ENCODE results near the gene RMC1.

DNA sequence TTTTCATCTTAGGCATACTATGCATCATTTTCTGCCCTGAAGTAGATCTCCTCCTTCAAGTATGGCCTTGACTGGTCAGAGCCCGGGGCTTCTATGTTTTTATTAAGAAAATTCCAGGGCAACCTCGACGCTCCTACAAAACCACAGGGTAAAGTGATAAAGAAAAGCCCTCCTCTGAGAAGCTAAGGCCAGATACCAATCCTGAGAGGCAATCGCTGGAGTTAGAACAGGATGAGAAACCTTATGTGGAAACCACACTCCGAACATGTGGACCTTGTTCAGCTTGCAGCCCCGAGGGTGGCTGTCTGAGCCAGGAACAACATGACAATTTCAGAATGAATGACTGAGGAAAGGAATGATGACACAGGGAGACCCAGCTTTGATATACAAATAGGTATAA, 35.6 kb downstream of the RMC1 start:
- TF ChIP-seq, protein P1, sequence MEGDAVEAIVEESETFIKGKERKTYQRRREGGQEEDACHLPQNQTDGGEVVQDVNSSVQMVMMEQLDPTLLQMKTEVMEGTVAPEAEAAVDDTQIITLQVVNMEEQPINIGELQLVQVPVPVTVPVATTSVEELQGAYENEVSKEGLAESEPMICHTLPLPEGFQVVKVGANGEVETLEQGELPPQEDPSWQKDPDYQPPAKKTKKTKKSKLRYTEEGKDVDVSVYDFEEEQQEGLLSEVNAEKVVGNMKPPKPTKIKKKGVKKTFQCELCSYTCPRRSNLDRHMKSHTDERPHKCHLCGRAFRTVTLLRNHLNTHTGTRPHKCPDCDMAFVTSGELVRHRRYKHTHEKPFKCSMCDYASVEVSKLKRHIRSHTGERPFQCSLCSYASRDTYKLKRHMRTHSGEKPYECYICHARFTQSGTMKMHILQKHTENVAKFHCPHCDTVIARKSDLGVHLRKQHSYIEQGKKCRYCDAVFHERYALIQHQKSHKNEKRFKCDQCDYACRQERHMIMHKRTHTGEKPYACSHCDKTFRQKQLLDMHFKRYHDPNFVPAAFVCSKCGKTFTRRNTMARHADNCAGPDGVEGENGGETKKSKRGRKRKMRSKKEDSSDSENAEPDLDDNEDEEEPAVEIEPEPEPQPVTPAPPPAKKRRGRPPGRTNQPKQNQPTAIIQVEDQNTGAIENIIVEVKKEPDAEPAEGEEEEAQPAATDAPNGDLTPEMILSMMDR (IDR thresholded peaks at IDR 0.05) = no peak
- no peak for TF ChIP-seq POLR2A (IDR thresholded peaks at IDR 0.05)
